C1 segment of cervical spinal cord (tissue), 14 donors: Measurements from ENCODE around the gene ZNF441.
A peak's percentile ranks its signal among the peaks of the same experiment; 100 is the strongest.
"Not testable (repeated sequence)": the region's sequence is repeated elsewhere in the genome, so short reads cannot be mapped to it uniquely, and the experiment has no call there.

Source experiments
- DNase-seq, 14 donors: peaks; one replicate each; lab custom pipeline; 2025; lab: John Stamatoyannopoulos, UW

The ZNF441 gene

DNA sequence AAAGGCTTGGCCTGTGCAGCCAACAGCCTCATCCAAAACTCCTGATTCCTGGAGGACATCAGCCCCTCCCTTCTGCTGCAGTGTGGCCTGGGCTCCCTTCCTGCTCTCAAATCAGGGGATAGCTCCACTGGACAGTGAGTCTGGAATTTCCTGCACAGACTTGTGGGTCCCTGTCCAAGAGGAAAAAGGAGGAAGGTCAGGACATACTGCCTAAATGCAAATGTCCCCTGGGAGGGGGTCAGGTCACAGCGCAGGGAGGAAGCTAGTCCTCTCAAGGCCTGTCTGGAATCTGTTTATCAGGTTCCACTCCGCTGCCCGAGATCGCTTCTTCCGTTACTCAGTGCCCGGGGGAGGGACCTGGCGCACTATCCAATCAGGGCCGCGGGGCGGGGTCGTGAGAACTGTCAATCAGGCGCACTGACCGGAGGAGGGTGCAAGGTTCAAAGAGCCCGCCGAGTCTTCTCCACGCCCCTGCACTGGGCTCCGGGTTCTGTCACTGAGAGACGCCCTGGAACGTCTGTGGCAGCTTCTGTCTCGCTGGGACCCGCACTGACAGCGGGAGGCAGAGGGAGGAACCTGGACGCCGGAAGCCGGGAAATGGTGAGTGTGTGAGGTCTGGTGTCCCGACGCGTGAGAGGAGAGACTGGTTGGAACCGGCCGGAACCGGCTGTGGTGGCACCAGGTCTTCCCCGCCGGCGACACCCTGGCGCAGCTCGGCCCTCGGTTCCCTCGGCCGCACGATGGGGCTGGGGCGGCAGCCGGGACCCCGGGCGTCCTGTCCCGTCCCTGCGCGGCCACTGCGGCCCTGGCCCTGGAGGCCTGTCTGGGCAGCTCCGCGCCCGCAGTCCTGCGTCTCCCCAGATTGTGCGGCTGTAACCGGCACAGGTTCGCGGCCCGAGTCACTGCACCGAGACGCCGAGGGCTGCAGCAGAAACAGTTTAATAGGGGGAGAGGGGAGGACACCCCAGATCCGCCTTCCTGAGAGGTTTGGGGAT, at the start of gene ZNF441:
Gene ZNF441 (plus strand): TSS at position 404 of the 995 bp plus-strand sequence. CDS start 194 bp downstream, at position 598.
- peak; percentile 54 to 96 (median 94) for DNase-seq

DNA sequence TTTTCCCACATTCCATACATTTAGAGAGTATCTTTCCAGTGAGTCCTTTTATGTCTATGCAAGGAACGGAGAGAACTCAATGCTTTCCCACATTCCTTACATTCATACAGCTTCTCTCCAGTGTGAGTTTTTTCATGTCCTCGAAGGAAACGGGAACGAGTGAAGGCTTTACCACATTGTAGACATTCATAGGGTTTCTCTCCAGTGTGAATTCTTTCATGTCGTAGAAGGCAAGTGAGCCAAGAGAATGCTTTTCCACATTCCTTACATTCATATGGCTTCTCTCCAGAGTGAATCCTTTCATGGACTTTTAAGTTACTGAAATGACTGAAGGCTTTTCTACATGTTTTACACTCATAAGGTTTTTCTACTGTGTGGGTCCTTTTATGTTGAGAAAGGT, 45.1 kb upstream of the ZNF441 start:
- DNase-seq, result no peak

DNA sequence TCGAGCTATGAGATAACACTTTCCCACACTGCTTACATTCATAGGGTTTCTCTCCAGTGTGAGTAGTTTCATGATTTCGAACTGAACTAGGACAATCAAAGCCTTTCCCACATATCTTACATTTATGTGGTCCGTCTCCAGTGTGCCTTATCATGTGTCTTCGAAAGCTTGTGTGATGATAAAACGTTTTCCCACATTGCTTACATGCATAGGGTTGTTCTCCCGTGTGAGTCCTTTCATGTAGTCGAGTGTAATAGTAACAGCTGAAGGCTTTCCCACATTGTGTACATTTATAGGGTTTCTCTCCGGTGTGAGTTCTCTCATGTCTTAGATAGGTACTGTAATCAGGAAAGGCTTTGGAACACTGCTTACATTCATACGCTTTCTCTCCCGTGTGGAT, 44.4 kb upstream of the ZNF441 start:
- DNase-seq, result no peak

DNA sequence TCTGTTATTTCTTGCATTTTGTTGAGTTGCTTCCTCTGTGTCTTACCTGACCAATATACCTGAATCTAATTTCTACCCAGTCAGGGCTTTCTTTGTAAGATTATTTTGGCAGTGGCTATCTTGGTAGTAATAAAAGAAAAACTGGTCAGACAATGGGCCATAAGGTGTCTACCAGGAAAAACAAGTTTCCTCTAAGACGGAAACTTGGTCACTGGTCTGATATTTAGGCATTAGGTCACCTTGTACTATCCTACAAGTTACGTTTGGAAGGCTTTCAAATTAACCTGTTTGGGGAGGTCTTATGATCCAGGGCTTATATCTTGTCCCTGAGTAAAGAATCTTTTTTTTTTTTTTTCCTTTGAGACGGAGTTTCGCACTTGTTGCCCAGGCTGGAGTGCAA, 37.2 kb upstream of the ZNF441 start:
- DNase-seq, result no peak

DNA sequence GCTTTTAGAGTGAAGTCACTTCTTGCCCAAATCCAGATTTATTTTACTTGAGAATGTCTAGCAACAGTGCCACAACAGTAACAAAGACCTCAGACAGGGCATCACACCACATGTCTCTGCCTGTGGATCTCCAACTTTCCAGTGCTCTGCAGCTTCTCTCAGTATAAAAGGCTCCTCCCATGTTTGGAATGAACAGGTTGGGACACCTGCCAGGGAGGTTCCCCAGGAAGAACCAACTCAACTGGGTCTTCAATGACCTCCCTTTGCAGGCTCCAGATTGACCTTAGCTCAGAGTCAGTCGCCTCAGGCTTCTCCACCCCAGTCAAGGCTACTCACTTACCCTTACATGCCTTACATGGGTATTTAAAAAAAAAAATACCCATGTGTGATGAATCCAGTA, 31.4 kb upstream of the ZNF441 start:
- no peak for DNase-seq

DNA sequence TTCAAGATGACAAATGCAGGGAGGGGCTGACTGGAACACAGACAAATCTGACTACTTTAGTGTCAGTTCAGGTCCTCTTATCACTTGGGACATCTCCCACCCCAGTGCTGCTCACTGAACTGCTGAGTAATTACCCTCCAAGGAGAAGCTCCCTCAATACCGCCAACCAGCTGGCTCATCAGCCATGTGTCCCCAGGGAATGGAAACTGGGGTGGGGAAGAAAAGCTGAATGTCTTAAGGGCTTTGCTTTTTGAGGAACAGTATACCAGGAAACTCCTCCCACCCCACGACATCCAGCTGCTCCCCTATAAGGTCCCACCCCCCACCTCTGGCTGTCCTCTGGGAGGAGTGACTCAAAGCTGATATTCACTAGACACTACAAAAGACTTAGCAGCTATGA, 30.1 kb upstream of the ZNF441 start:
- no peak for DNase-seq

DNA sequence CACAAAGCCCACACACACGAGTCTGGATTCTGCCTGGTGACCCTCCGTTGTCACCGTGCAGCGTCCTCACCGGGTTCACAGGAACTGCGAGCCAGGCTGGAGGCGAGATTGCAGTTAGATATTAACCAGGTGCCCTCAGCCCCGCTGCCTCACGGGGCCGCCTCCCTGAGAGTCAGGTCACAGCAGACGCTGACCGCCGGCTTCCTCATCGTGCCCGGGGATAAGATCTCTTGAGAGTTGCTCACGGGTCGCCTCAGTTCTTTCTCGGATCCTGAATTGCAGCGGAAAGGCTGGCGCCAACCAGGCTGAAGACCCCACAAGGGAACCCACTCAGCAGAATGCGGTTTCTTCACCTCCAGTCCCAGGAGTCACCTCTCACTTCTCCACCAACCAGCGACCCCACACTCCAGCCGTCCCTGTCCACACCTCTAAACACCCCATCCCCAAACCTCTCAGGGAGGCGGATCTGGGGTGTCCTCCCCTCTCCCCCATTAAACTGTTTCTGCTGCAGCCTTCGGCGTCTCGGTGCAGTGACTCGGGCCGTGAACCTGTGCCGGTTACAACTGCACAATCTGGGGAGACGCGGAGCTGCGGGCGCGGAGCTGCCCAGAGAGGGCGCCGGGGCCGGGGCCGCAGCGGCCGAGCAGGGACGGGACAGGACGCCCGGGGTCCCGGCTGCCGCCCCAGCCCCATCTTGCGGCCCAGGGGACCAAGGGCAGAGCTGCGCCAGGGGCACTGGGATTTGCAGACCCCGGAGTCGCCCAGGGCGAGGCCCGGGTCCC, 28.6 kb upstream of the ZNF441 start:
- DNase-seq, result peak in 8 of 14 donors; percentile 6 to 55 (median 31)

DNA sequence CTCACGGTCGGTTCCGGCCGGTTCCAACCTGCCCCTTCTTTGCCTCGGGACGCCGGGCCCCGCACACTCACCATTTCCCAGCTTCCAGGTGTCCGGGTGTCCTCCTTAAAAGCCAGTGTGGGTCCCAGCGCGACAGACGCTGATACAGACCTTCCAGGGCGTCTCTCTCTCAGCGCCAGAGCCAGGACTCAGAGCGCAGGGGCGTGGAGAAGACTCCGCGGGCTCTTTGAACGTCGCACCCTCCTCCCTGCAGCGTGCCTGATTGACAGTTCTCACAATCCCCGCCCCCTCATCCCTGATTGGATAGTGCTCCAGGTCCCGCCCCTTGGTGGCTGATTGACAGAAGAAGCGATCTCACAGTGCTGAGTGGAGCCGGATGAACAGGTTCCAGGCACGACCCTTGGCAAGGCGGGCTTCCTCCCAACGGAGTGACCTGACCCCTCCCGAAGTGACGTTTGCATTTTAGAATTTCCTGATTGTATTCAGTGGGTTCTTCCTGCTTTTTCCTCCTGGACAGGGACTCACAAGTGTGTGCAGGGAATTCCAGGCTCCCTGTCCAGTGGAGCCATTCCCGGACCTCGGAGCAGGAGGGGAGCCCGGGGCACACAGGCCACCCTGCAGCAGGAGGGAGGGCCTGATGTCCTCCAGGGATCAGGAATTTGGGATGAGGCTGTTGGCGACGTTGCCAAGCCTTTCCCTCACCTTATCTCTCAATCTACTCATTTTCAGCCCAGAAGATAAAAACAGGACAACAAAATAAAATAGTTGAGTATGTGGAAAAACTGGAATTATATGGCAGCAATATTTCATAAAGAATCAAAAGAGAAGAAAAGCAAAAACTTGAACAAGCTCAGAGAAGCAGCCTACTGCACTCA, 27.8 kb upstream of the ZNF441 start, which contains the start of gene ZNF823:
Gene ZNF823 (minus strand): TSS at position 201 of the 875 bp plus-strand sequence. CDS start 127 bp downstream, at position 74.
- peak; percentile 79 to 99 (median 96) for DNase-seq

DNA sequence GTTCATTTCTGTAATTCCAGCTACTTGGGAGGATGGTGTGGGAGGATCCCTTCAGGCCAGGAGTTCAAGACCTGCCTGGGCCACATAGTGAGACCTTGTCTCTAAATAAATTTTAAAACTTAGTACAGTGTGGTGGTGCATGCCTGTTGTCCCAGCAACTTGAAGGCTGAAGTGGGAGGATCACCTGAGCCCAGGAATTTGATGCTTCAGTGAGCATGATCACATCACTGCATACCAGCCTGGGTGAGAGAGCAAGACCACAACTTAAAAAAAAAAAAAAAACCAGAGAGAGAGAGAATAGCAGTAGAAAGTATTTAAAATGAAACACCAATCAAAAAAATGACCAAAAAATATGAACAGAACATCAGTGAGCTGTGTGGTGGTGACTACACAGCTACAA, 20.9 kb upstream of the ZNF441 start:
- DNase-seq, result no peak

DNA sequence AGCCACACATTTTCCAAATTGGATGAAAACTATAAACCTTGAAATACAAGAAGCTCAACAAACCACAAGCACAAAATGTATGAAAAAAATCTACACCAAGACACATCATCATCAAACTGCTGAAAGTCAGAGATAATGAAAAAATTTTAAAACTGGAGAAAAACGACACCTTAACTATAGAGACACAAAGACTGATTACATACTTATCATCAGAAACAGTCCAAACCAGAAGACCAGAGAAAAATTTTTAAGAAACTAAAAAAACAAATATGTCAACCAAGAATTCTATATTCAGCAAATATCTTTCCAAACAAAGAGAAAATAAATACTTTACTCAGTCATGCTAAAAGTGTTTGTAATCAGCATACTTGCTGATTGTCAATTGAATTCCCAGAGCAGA, 19.5 kb upstream of the ZNF441 start:
- no peak for DNase-seq

DNA sequence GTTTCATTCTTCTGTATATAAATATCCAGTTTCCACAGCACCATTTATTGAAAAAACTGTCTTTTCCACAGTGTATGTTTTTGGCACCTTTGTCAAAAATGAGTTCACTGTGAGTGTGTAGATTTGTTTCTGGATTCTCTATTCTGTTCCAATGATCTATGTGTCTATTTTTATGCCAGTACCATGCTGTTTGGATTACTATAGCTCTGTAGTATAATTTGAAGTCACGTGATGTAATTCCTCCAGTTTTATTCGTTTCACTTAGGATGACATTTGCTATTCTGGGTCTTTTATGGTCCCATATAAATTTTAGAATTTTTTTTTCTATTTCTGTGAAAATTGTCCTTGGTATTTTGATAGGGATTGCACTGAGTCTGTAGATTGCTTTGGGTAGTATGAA, 17.0 kb upstream of the ZNF441 start:
- DNase-seq, result no peak

DNA sequence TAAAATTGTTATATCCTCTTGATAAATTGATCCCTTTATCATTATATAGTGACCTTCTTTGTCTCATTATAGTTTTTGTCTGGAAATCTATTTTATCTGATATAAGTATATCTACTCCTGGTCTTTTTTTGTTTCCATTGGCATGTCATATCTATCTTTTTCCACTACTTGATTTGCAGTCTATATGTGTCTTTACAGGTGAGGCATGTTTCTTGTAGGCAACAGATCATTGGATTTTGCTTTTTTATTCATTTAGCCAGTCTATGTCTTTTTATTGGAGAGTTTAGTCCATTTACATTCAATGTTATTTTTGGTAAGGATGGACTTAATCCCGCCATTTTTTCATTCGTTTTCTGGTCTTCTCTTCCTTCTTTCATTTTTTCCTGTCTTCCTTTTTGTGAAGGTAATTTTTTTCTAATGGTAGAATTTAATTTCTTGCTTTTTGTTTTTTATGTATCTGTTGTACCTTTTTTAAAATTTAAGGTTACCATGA, 14.5 kb upstream of the ZNF441 start:
- no peak for DNase-seq

DNA sequence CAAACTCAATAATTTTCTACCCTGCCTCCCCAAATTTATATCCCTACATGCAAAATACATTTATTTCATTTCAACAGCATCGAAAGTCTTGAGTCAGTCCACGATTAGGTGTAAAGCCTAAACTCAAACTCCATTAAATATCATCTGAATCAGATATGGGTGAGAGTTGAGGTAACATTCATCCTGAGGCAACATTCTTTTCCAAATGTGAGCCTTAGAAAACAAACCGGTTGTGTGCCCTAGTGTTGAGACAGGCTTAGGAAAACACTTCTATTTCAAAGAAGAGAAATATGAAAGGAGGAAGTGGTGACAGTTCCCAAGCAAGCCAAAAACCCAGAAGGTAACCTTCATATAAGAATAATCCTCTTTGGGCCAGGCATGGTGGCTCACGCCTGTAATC, 12.1 kb upstream of the ZNF441 start:
- no peak for DNase-seq

DNA sequence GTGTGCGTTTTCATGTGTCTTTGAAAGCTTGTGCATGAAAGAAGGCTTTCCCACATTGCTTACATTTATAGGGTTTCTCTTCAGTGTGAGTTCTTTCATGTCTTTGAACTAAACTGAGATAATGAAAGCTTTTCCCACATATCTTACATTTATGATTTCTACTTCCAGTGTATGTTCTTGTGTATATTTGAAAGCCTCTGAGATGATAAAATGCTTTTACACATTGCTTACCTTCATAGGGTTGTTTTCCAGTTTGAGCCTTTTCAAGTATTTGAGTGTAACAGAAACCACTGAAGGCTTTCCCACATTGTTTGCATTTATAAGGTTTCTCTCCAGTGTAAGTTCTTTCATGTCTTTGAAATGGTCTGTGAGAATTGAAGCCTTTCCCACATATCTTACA, 9.8 kb upstream of the ZNF441 start:
- DNase-seq, result no peak

DNA sequence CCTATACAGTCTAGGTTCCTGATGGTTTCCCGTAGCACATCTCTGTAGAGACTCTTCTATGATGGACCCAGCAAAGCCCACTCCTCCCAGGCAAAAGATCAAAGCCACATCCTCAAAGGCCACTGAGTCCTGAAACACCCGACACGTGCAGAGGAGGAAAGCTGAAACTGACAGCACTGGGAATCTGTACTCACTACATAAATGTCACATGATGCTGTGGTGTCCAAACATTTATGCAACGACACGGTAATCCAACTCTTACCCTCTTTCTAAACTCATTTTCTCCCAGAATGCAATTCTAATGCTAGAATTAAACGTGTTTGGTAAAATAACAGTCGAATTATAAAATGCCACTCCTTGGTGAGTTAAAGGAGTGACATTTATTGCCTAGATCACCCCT, 7.0 kb upstream of the ZNF441 start:
- no peak for DNase-seq

DNA sequence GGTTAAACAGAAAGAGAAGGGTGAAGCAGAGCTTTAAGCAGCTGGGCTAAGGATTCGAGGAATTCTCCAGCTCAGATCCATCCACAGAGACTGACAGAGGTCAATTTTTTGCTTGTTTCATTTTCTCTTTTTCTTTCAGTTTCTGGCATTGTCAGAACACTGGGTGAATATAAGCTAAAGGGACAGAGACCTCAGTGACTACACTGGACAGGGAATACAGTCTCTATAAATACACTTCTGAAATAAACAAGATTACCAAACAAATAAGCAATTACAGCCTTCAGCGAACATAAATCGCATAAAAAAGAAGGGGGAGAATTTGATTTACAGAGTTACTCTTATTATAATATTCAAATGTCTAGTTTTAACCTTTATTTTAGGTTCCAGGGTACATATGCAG, 3.7 kb upstream of the ZNF441 start:
- no peak for DNase-seq

DNA sequence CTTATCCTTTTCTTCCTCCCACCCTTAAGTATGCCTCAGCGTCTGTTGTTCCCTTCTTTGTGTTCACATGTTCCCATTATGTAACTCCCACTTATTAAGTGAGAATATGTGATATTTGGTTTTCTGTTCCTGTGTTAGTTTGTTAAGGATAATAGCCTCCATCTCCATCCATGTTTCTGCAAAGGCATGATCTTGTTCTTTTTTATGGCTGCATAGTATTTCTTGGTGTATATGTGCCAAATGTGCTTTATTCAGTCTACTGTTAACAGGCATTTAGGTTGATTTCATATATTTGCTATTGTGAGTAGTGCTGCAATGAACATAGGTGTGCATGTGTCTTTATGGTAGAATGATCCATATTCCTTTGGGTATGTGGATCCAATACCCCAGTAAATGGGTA, 3.2 kb upstream of the ZNF441 start:
- no peak for DNase-seq

DNA sequence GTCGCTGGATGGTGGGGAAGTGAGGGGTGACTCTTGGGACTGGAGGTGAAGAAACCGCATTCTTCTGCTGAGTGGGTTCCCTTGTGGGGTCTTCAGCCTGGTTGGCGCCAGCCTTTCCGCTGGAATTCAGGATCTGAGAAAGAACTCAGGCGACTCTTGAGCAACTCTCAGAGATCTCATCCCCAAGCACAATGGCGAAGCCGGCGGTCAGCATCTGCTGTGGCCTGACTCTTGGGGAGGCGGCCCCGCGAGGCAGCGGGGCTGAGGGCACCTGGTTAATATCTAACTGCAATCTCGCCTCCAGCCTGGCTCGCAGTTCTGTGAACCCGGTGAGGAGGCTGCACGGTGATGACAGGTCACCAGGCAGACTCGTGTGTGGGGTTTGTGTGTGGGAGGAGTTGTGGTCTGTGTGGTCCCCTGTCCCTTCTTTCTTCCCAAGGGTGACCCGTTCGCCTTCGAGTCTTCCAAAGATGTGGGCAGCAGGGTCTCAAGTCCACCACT, 883 bp downstream of the ZNF441 start:
- DNase-seq, result peak in 7 of 14 donors; percentile 3 to 39 (median 24)

DNA sequence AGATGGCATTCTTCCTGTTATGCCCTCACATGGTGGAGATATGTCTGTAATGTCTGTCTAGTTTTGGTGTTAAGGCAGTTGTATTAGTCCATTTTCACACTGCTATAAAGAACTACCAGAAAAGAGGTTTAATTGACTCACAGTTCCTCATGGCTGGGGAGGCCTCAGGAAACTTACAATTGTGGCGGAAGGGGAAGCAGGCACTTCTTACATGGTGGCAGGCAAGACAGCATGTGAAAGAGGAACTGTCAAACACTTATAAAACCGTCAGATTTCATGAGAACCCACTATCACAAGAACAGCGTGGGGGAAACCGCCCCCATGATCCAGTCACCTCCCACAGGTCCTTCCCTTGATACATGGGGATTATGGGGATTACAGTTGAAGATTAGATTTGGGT, 3.2 kb downstream of the ZNF441 start:
- no peak for DNase-seq

DNA sequence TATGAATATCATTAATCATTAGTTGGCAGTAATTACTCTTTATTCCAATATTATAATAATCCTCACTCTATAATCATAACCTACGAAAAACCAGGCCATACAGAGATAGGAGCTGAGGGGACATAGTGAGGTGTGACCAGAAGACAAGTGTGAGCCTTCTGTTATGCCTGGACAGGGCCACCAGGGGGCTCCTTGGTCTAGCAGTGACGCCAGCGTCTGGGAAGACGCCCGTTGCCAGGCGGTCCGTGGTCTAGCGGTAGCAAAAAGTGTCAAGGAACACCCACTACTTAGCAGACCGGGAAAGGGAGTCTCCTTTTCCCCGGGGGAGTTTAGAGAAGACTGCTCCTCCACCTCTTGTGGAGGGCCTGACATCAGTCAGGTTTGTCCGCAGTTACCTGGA, 4.7 kb downstream of the ZNF441 start:
- not testable (repeated sequence) for DNase-seq

DNA sequence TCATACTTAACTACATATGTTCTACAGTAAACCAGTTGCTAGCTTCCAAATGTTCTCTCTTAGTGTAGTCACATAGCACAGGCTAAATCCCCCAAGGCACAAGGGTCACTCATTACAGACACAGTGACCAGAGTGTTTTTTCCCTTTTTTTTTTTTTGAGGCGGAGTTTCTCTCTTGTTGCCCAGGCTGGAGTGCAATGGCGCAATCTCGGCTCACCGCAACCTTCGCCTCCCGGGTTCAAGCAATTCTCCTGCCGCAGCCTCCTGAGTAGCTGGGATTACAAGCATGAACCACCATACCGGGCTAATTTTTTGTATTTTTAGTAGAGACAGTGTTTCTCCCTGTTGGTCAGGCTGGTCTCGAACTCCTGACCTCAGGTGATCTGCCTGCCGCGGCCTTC, 9.9 kb downstream of the ZNF441 start:
- DNase-seq, result not testable (repeated sequence)
